ENCODE measurements around the gene BTD.

Gene BTD

DNA sequence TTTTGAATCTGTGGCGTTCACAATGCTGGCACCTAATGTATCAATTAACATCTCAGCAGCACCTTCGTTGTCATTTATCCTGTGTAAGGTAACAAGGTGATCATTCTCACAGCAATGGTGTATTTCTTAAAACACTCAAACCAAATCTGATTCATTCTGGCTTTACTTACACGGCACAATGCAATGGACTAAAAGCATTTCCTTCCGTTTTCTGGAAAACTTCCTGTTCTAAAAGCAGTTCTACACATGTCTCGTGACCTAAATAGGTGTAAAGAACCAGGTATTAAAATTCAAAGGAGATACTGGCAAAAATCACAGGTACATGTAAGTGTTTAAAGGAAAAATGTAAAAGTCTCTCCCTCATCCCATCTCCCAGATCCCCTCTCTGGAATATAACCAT, 77.8 kb downstream of the BTD start:
- DNase-seq (ENCODE audit: insufficient read length) (no peak), FAIRE-seq (no peak)
- TF ChIP-seq TAF1 (IDR thresholded peaks at IDR 0.05; ENCODE audit: borderline replicate concordance, low read depth, low read length) (no peak), POLR2AphosphoS5 (IDR thresholded peaks at IDR 0.05; ENCODE audit: low read depth, low read length) (no peak), POLR2A (IDR thresholded peaks at IDR 0.05; ENCODE audit: low read depth, low read length) (no peak)

DNA sequence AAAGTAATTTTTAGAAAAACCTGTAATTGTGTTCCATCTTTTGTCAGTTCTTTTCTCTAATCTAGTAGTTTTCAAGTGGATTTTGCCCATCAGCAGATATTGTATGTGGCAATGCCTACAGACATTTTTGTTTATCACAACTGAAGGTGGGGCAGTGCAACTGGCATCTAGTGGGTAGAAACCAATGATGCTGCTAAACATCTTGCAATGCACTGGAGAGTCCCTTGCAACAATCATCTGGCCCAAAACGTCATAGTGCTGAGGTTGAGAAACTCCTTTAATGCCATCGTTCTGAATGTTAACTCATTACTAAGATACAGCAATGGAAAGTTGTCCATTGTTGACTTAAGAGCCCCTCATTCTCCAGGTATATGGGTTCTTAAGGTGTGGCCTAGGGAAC, 80.1 kb downstream of the BTD start:
- TF ChIP-seq POLR2AphosphoS5 (IDR thresholded peaks at IDR 0.05; ENCODE audit: low read depth, low read length) (no peak), POLR2A (IDR thresholded peaks at IDR 0.05; ENCODE audit: low read depth, low read length) (no peak), TAF1 (IDR thresholded peaks at IDR 0.05; ENCODE audit: borderline replicate concordance, low read depth, low read length) (no peak)
- no peak for FAIRE-seq
- no peak for DNase-seq (ENCODE audit: insufficient read length)

DNA sequence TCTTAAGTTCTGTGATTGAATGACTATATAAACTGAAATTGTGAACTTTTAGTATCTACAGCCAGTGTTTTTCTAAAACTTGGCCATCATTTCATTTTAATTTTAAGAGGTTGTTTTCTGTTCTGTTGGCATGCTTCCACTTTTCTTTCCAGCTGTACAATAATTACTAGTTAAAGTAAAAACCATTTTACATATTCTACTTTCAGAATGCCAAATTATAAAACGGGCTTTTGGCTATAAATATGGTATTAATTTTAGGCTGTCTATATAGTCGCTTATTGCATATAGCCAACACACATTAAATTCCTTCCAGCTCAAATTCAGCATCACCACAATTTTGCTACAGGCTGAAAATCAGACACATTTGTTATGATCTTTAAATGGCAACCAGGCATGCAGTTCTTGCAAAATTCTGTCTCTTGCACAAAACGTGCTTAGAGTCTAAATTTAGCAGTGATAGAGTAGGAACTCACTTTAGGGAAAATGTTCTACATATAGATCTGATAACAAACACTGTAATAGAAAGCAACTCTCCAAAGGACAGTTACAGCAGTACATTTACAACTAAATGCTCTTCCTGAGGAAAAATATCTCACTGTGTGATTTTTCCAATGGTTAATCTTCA, 81.1 kb downstream of the BTD start:
- DNase-seq (ENCODE audit: insufficient read length) (no peak), FAIRE-seq (peak; percentile 65)
- TF ChIP-seq TAF1 (IDR thresholded peaks at IDR 0.05; ENCODE audit: borderline replicate concordance, low read depth, low read length) = no peak

DNA sequence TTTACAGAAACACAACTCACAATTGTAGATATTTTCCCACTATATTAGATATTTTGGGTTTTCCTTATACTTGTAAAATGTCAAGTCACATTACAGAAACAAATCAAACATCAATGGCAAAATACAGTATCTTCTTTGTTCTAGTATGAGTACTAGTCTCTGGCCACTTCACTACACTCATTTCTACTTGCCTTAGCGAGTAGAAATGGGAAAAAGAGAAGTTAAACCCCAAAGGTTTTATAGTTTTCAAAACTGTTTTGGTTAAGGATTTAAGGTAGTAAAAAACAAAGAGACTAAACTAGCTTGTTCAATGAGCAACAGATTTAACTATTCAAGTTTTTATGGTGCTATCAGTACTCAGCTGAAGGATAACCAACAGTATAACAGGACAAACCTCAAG, 81.7 kb downstream of the BTD start:
- FAIRE-seq (no peak), DNase-seq (ENCODE audit: insufficient read length) (no peak)
- TF ChIP-seq POLR2AphosphoS5 (IDR thresholded peaks at IDR 0.05; ENCODE audit: low read depth, low read length) (no peak), POLR2A (IDR thresholded peaks at IDR 0.05; ENCODE audit: low read depth, low read length) (no peak), TAF1 (IDR thresholded peaks at IDR 0.05; ENCODE audit: borderline replicate concordance, low read depth, low read length) (no peak)

DNA sequence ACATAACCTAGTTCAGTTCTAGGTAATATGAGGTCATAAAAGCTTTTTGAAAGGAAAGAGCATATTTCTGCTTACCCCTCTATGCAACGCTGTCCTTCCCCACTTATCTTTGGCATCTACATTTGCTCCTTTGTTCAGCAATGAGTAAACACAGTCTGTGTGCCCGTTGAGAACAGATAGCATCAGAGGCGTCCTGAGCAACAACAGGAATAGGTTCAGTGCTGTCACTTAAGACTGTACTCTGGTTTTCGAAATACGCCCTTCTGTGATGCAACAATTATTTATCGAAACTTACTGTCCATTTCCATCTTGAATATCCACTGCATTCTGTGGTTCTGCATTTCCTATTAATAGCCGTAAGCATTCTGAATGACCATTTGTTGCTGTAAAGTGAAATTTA, 84.4 kb downstream of the BTD start:
- TF ChIP-seq TAF1 (IDR thresholded peaks at IDR 0.05; ENCODE audit: borderline replicate concordance, low read depth, low read length) = no peak
- no peak for TF ChIP-seq POLR2AphosphoS5 (IDR thresholded peaks at IDR 0.05; ENCODE audit: low read depth, low read length)
- TF ChIP-seq POLR2A (IDR thresholded peaks at IDR 0.05; ENCODE audit: low read depth, low read length) = no peak
- FAIRE-seq (no peak), DNase-seq (ENCODE audit: insufficient read length) (no peak)

DNA sequence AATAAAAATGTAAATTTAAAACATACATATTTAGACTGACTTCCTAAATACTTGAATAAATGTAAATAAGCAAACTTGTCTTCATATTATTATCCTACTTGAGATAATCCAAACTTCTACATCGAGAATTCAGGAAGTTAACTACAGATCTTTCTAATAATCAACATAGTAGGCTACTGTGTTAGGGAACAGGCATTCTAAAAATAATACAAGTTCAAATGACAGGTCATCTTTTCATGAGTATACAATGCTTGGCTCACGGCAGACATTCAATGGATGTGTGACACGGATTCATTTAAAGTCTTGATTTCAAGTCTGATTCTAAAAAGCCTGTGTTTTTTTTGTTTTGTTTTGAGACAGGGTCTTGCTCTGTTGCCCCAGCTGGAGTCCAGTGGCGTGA, 88.7 kb downstream of the BTD start:
- TF ChIP-seq POLR2AphosphoS5 (IDR thresholded peaks at IDR 0.05; ENCODE audit: low read depth, low read length) (no peak), POLR2A (IDR thresholded peaks at IDR 0.05; ENCODE audit: low read depth, low read length) (no peak), TAF1 (IDR thresholded peaks at IDR 0.05; ENCODE audit: borderline replicate concordance, low read depth, low read length) (no peak)
- FAIRE-seq (no peak), DNase-seq (ENCODE audit: insufficient read length) (no peak)

DNA sequence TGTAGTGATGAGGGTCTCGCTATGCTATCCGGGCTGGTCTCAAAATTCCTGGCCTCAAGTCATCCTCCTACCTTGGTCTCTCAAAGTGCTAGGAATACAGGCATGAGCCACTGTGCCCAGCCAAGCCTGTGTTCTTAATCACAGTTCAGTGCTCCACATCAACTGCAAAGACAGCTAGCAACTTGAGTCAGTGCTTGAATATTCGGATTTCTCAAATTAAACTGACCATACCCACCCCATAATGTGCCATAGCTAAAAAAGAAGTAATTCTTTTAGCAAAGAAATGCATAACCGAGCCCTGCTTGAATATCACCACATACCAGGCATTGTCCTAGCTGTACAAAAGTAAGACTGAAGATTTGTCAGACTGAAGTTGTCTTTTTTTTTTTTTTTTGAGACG, 89.2 kb downstream of the BTD start:
- DNase-seq (ENCODE audit: insufficient read length) = no peak
- FAIRE-seq = no peak
- TF ChIP-seq TAF1 (IDR thresholded peaks at IDR 0.05; ENCODE audit: borderline replicate concordance, low read depth, low read length) = no peak
- no peak for TF ChIP-seq POLR2AphosphoS5 (IDR thresholded peaks at IDR 0.05; ENCODE audit: low read depth, low read length)
- no peak for TF ChIP-seq POLR2A (IDR thresholded peaks at IDR 0.05; ENCODE audit: low read depth, low read length)

DNA sequence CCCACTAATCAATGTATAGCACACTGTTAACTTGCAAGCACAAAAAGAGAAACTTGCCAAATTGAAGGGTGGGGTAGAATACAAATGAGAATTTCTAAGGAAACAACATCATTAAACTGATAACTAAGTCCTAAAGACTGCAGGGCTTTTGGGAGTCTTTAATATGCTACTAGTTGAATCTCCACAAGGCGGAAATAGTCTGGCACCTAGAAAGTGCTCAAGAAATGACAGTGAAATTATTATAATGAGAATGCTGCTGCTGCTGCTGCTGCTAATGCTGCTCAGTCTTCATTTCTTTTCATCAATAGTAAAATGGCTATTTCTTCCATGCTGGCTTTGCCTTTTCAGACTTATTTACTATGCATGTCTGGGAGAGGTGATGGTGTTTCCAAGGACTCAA, 91.8 kb downstream of the BTD start:
- DNase-seq (ENCODE audit: insufficient read length) (no peak), FAIRE-seq (peak; percentile 53)
- TF ChIP-seq TAF1 (IDR thresholded peaks at IDR 0.05; ENCODE audit: borderline replicate concordance, low read depth, low read length) = no peak
- TF ChIP-seq POLR2AphosphoS5 (IDR thresholded peaks at IDR 0.05; ENCODE audit: low read depth, low read length) = no peak
- TF ChIP-seq POLR2A (IDR thresholded peaks at IDR 0.05; ENCODE audit: low read depth, low read length) = no peak

DNA sequence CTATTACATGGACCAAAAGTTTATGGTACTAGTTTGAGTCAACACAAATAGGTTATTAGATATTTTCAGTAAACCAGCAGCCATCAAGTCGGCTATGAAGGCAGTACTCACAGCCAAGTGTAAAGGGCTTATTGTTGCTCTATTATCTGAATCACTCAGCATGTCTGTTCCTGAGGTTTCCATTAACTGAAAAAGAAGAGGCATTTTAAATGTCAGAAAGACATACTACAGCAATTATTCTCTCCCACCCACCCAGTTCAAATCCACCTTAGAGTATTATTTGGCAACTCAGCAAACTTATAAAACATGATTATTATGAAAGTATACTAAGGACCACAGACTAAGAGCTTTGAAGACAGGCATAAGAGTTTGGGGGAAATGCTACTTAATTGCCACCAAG, 93.1 kb downstream of the BTD start:
- DNase-seq (ENCODE audit: insufficient read length) = no peak
- TF ChIP-seq TAF1 (IDR thresholded peaks at IDR 0.05; ENCODE audit: borderline replicate concordance, low read depth, low read length) (no peak), POLR2AphosphoS5 (IDR thresholded peaks at IDR 0.05; ENCODE audit: low read depth, low read length) (no peak), POLR2A (IDR thresholded peaks at IDR 0.05; ENCODE audit: low read depth, low read length) (no peak)
- FAIRE-seq = no peak

Data from GM12892 (cell line).